IPS-NIHi7 (cell line): ENCODE measurements around the gene GCN1.
"Not testable (repeated sequence)": the region's sequence is repeated elsewhere in the genome, so short reads cannot be mapped to it uniquely, and the experiment has no call there.

Experiments used
- DNase-seq: peaks from one replicate; pipeline ENCODE4 v3.0.0; 2012; ENCODE audit warnings: mixed read lengths; ENCODE audit errors: extremely low spot score

Gene GCN1

GRCh38 chr12:120213758-120214157 lies 19.2 kb upstream of the GCN1 start:
- DNase-seq, result no peak

- not testable (repeated sequence) for DNase-seq
Observed at GRCh38 chr12:120213182-120213581, 18.7 kb upstream of the GCN1 start.

GRCh38 chr12:120212301-120212700 lies 17.8 kb upstream of the GCN1 start:
- no peak for DNase-seq

- DNase-seq, result no peak
Observed at GRCh38 chr12:120211904-120212283, 17.4 kb upstream of the GCN1 start.

- DNase-seq, result no peak
Observed at GRCh38 chr12:120211243-120211903, 16.9 kb upstream of the GCN1 start.

GRCh38 chr12:120209851-120210250 lies 15.3 kb upstream of the GCN1 start:
- DNase-seq, result no peak

GRCh38 chr12:120207227-120207626 lies 12.7 kb upstream of the GCN1 start:
- no peak for DNase-seq

- DNase-seq, result not testable (repeated sequence)
Observed at GRCh38 chr12:120206781-120207180, 12.3 kb upstream of the GCN1 start.

- DNase-seq, result no peak
Observed at GRCh38 chr12:120206228-120206627, 11.7 kb upstream of the GCN1 start.

GRCh38 chr12:120204171-120204570 lies 9.7 kb upstream of the GCN1 start:
- no peak for DNase-seq

- no peak for DNase-seq
Observed at GRCh38 chr12:120200364-120200800, 5.9 kb upstream of the GCN1 start.

GRCh38 chr12:120199595-120200306 lies 5.2 kb upstream of the GCN1 start:
- DNase-seq, result no peak

GRCh38 chr12:120199025-120199424 lies 4.5 kb upstream of the GCN1 start:
- no peak for DNase-seq

GRCh38 chr12:120197542-120197887 lies 3.0 kb upstream of the GCN1 start:
- no peak for DNase-seq

GRCh38 chr12:120196817-120197541 lies 2.5 kb upstream of the GCN1 start:
- DNase-seq, result not testable (repeated sequence)

GRCh38 chr12:120196363-120196762 lies 1.8 kb upstream of the GCN1 start:
- DNase-seq, result no peak

- no peak for DNase-seq
Observed at GRCh38 chr12:120194226-120194533, 335 bp downstream of the GCN1 start.

- not testable (repeated sequence) for DNase-seq
Observed at GRCh38 chr12:120193286-120193685, 1.2 kb downstream of the GCN1 start.

- no peak for DNase-seq
Observed at GRCh38 chr12:120190985-120191480, 3.5 kb downstream of the GCN1 start.

GRCh38 chr12:120190386-120190785 lies 4.1 kb downstream of the GCN1 start:
- no peak for DNase-seq

- DNase-seq, result no peak
Observed at GRCh38 chr12:120186654-120187053, 7.9 kb downstream of the GCN1 start.

GRCh38 chr12:120183211-120183631 lies 11.3 kb downstream of the GCN1 start:
- no peak for DNase-seq
